ENCODE results near the gene KMT2B. TPM values are rescaled to one million over a fixed set of nuclear protein-coding genes. Genes with fewer than 3 reads are reported as not detected.

The KMT2B gene
- total and polyA plus RNA-seq, 2 of the 8 experiments (the other 6 are each of a cell fraction or from before 2014, with no cell fraction given) = 26.7 to 38.6 TPM

DNA sequence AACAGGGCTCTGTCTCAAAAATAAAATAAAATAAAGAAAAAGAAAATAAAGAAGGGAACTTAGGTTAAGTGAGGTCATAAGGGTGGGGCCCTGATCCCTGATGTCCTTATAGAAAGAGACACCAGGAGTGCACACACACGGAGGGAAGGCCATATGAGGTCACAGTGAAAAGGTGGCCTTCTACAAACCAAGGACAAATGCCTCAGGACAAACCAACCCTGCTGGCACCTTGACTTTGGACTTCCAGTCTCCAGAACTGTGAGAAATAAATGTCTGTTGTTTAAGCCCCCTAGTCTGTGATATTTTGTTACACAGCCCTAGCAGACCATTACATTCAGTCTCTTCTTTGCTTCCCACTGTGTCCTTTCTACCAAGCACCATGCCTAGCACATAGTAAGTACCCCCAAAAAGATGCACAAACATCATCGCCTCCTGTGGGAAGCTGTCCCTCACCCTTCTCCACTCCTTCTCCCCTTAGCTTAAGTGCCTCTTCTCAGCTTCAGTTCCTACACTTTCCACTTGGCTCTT, 21.8 kb upstream of the KMT2B start:
- no peak for FAIRE-seq
- H3K4me2 ChIP-seq (ENCODE audit: insufficient read depth in 1 of 2, low read depth in 2 of 2, low read length in 2 of 2) = no peak overlapping the region
- H3K4me3 ChIP-seq (ENCODE audit: extremely low read depth in 1 of 4, insufficient read depth in 2 of 4, low read depth in 3 of 4, low read length in 4 of 4) = no peak overlapping the region
- H3K79me2 ChIP-seq (ENCODE audit: control insufficient read depth in 1 of 2, insufficient read depth in 2 of 2, low read length in 2 of 2) = no peaks in the 10 kb centered on the region
- no peak for DNase-seq (ENCODE audit: low read depth in 1 of 2, low spot score in 2 of 2)
- no peaks in the 10 kb centered on the region for H3K27me3 ChIP-seq (replicated peaks in 1 of 4; ENCODE audit: control insufficient read depth in 3 of 4, extremely low read depth in 1 of 4, insufficient read depth in 3 of 4, low read length in 3 of 4)
- H2BK120ac ChIP-seq (replicated peaks; ENCODE audit: low read depth, low read length) = no peak overlapping the region
- H2BK5ac ChIP-seq (ENCODE audit: low read depth, low read length) = no peak overlapping the region
- no peak overlapping the region for H2BK12ac ChIP-seq (ENCODE audit: low read depth, low read length)
- H3K23ac ChIP-seq (ENCODE audit: insufficient read length) = no peak overlapping the region
- H3K27ac ChIP-seq (ENCODE audit: low read depth, low read length) = no peak overlapping the region
- H2AK5ac ChIP-seq (ENCODE audit: low read depth, low read length) = 0 out of 2 replicates have a peak overlapping the region, but pooled peaks have one; percentile 42
- WGBS, 2 experiments (ENCODE audit: extremely low coverage in 1 of 2, insufficient coverage in 1 of 2, insufficient read length in 1 of 2, insufficient replicate concordance in 2 of 2, low coverage in 1 of 2, low lambda C conversion rate in 2 of 2, missing lambda C conversion rate in 1 of 2) = 75% methylated on average over 2 of the region's 2 CpGs; no CpG with 5 or more reads in 1 of the 2 experiments
- H4K91ac ChIP-seq (replicated peaks; ENCODE audit: insufficient read length, low read length) = no peak overlapping the region
- no peaks in the 10 kb centered on the region for H3K36me3 ChIP-seq (ENCODE audit: control insufficient read depth in 2 of 4, insufficient read depth in 4 of 4, low read length in 3 of 4)
- POLR2A ChIA-PET (ENCODE audit: partially characterized antibody) = interaction anchor here (0.6 to 2.6 kb wide), 4 partner anchors 16 to 185 kb away, joined by 3 to 11 read pairs (median 4); no protein-coding TSS in a partner anchor
- H3K56ac ChIP-seq (replicated peaks; ENCODE audit: insufficient read length, low read depth, low read length) = no peak overlapping the region
- no peaks in the 10 kb centered on the region for H3K4me1 ChIP-seq (replicated peaks in 1 of 4; ENCODE audit: control insufficient read depth in 3 of 4, insufficient read depth in 4 of 4, low read length in 3 of 4)
- no peak overlapping the region for H4K5ac ChIP-seq (ENCODE audit: insufficient read length, low read depth, low read length)
- CTCF ChIA-PET (ENCODE audit: partially characterized antibody) = interaction anchor here (0.8 to 7.6 kb wide), 5 partner anchors 17 to 148 kb away, joined by 3 to 105 read pairs (median 4); no protein-coding TSS in a partner anchor
- H4K8ac ChIP-seq (ENCODE audit: extremely low read depth, insufficient read depth, low read length) = no peak overlapping the region
- no peaks in the 10 kb centered on the region for H4K20me1 ChIP-seq (replicated peaks in 1 of 2; ENCODE audit: control insufficient read depth in 1 of 2, insufficient read depth in 2 of 2, low read length in 2 of 2)
- H2AFZ ChIP-seq (ENCODE audit: low read length) = no peak overlapping the region
- H3K4ac ChIP-seq (replicated peaks; ENCODE audit: insufficient read length, low read depth, low read length) = no peak overlapping the region
- no peak overlapping the region for H2BK15ac ChIP-seq (ENCODE audit: low read length)
- no peak overlapping the region for H3K14ac ChIP-seq (ENCODE audit: insufficient read length)
- no peaks in the 10 kb centered on the region for H3K79me1 ChIP-seq (ENCODE audit: low read depth, low read length)
- H3K9ac ChIP-seq (replicated peaks in 1 of 4; ENCODE audit: extremely low read depth in 1 of 4, low read depth in 3 of 4, low read length in 3 of 4) = no peak overlapping the region
- no peak overlapping the region for H3K18ac ChIP-seq (ENCODE audit: extremely low read depth, low read length)
- H2BK20ac ChIP-seq (ENCODE audit: low read length) = no peak overlapping the region
- H3K23me2 ChIP-seq (ENCODE audit: low read depth, low read length) = no peaks in the 10 kb centered on the region
- H3K9me3 ChIP-seq (ENCODE audit: insufficient read depth in 2 of 2, low read depth in 1 of 2, low read length in 1 of 2) = no peaks in the 10 kb centered on the region
- TF ChIP-seq PHF8 (conservative IDR thresholded peaks at IDR 0.05; ENCODE audit: low read depth, low read length) (no peak), SUZ12 (IDR thresholded peaks at IDR 0.05; ENCODE audit: low read length) (no peak), RXRA (IDR thresholded peaks at IDR 0.05; ENCODE audit: insufficient read depth, low read depth, low read length) (no peak), TAF7 (optimal IDR thresholded peaks at IDR 0.05; ENCODE audit: borderline replicate concordance, low read depth, low read length) (no peak), FOSL1 (IDR thresholded peaks at IDR 0.05; ENCODE audit: insufficient read depth, low read depth, low read length) (no peak), MAFK (IDR thresholded peaks at IDR 0.05; ENCODE audit: low read depth, low read length) (no peak), RAD21 (IDR thresholded peaks at IDR 0.05 in 1 of 2, conservative IDR thresholded peaks at IDR 0.05 in 1 of 2; ENCODE audit: low read depth in 2 of 2, low read length in 2 of 2) (no peak), CBX5 (IDR thresholded peaks at IDR 0.05; ENCODE audit: low read depth, low read length) (no peak)
- TF ChIP-seq, protein P1, sequence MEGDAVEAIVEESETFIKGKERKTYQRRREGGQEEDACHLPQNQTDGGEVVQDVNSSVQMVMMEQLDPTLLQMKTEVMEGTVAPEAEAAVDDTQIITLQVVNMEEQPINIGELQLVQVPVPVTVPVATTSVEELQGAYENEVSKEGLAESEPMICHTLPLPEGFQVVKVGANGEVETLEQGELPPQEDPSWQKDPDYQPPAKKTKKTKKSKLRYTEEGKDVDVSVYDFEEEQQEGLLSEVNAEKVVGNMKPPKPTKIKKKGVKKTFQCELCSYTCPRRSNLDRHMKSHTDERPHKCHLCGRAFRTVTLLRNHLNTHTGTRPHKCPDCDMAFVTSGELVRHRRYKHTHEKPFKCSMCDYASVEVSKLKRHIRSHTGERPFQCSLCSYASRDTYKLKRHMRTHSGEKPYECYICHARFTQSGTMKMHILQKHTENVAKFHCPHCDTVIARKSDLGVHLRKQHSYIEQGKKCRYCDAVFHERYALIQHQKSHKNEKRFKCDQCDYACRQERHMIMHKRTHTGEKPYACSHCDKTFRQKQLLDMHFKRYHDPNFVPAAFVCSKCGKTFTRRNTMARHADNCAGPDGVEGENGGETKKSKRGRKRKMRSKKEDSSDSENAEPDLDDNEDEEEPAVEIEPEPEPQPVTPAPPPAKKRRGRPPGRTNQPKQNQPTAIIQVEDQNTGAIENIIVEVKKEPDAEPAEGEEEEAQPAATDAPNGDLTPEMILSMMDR (IDR thresholded peaks at IDR 0.05; ENCODE audit: control extremely low read depth in 1 of 3, insufficient read depth in 1 of 3, low read depth in 1 of 3, low read length in 3 of 3) = no peak
- TF ChIP-seq, protein P2, sequence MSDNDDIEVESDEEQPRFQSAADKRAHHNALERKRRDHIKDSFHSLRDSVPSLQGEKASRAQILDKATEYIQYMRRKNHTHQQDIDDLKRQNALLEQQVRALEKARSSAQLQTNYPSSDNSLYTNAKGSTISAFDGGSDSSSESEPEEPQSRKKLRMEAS (IDR thresholded peaks at IDR 0.05) = no peak

Measured in H1 (cell line).